Right kidney (tissue), 1 donor: Measurements from ENCODE around the gene CAPN15.

Source experiments
- DNase-seq: peaks from one replicate; pipeline ENCODE4 v3.0.0-alpha.2; 2016

Gene CAPN15

GRCh38 chr16:561413-561794 is 33.9 kb downstream of the CAPN15 start:
- DNase-seq = no peak

DNA sequence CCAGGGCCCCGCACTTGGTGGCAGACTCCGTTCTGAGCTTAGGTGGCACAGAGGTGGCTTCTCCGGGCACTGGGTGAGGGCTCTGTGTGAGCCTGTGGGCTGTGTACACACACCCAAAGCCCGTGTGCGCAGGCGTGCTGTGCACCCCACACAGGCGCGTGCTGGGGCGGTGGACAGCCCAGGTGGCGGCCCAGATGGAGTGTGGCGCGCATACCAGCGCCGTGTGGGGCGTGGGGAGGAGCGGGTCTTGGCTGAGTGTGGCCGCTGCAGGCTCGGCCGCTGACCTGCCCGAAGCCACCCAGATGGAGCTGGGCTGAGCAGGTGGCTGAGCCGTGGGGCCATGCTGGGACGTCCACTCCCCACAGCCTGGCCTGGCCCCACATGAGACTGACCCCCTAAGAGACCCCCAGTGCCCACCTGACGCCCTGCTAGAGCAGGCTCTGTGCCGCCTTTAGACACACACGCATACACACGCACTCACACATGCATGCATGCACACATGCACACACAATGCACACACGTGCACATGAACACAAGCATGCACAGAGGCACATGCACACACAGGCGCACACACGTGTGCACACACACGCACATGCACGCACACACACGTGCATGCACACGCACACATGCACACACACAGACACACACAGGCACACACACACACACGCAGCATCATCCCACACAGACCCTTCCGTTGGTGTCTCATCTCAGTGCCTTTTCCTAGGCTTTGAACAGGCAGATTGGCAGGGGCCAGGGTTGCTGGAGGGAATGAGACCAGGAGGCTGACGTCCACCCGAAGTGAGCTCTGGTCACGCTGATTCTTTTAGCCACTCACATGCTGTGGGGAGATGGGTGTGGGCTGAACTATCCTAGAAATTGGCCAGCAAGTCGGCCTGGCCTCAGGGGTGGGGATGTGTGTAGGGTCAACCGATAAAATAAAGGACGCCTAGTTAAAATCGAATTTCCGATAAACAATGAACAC is 34.7 kb downstream of the CAPN15 start:
- DNase-seq = no peak

GRCh38 chr16:563072-563644 is 35.6 kb downstream of the CAPN15 start:
- no peak for DNase-seq

- no peak for DNase-seq
Observed at GRCh38 chr16:564690-565418, 37.3 kb downstream of the CAPN15 start.

- peak; percentile 77 for DNase-seq
Observed at GRCh38 chr16:565419-566330, 38.2 kb downstream of the CAPN15 start.

GRCh38 chr16:566475-567372 is 39.2 kb downstream of the CAPN15 start, which contains the start of gene NHLRC4:
NHLRC4 (plus strand) TSS chr16:567005; CDS start chr16:568048, 1,043 bp downstream.
- no peak for DNase-seq

GRCh38 chr16:567373-568256 is 40.1 kb downstream of the CAPN15 start:
- no peak for DNase-seq

- no peak for DNase-seq
Observed at GRCh38 chr16:568401-569258, 41.1 kb downstream of the CAPN15 start.

GRCh38 chr16:569445-570254 is 42.1 kb downstream of the CAPN15 start, which contains the start of gene PIGQ:
PIGQ (plus strand) TSS chr16:569968; CDS start chr16:574075, 4,107 bp downstream.
- DNase-seq = peak; percentile 81

GRCh38 chr16:572865-573650 is 45.5 kb downstream of the CAPN15 start:
- no peak for DNase-seq

DNA sequence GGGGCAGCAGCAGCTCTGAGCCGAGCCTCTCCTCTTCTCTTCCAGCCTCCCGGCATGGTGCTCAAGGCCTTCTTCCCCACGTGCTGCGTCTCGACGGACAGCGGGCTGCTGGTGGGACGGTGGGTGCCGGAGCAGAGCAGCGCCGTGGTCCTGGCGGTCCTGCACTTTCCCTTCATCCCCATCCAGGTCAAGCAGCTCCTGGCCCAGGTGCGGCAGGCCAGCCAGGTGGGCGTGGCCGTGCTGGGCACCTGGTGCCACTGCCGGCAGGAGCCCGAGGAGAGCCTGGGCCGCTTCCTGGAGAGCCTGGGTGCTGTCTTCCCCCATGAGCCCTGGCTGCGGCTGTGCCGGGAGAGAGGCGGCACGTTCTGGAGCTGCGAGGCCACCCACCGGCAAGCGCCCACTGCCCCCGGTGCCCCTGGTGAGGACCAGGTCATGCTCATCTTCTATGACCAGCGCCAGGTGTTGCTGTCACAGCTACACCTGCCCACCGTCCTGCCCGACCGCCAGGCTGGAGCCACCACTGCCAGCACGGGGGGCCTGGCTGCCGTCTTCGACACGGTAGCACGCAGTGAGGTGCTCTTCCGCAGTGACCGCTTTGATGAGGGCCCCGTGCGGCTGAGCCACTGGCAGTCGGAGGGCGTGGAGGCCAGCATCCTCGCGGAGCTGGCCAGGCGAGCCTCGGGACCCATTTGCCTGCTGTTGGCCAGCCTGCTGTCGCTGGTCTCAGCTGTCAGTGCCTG is 46.7 kb downstream of the CAPN15 start:
- no peak for DNase-seq

GRCh38 chr16:575354-576196 is 48.1 kb downstream of the CAPN15 start:
- DNase-seq = no peak

GRCh38 chr16:576197-576822 is 48.8 kb downstream of the CAPN15 start:
- DNase-seq = no peak

DNA sequence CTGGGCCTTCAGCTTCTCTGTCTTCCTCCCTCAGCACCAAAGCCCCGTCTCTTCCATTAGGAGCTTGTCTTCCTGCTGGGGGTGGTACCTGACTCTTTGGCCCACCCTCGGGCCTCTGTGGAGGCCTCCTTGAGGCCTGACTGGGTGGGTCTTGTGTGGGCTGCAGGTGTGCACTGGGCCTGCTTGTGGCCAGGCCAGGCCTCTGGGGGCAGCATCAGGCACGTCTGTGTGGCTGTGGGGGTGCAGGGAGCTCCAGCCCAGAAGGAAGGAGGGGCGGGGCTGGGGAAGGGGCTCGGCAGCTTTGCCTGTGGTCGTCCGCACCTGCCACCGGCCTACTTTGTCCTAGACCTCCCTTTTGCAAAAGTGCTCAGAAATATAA is 49.3 kb downstream of the CAPN15 start:
- DNase-seq = no peak

DNA sequence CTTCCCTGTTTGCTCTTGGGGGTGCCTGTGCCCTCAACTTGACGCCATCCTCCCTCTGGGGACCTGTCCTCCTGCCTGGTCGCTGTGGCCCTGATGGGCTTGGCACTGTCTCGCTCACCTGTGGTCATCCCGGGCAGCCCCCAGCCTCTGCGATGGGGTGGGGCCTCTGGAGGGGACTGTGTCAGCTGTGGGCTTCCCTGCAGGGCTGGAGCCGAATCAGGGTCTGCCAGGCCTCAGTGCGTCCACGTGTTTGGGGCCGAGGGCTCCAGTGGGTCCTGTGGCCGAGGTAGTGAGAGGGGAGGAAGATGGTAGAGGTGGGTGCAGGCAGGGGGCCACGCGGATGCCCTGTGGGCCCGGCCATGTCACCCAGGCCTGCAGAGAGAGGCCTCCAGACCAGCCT is 50.3 kb downstream of the CAPN15 start:
- DNase-seq = no peak
